ENCODE measurements around the gene KRTAP10-11.

DNA sequence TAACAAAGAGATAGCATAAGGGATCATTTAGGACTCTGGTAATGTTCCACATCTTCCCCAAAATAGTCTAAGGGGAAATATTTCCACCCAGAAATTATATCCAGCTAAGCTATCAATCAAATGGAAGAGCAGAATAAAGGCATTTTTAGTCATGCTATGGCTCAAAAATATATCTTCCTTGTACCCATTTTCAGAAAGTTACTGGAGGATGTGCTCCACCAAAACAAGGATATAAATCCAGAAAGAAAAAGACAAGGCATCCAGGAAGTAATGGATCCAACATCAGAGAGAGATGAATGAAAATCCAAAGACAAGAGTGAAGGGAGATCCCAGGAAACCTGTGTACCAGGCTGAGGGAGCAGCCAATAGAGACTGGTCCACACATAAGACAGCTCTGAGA, 37.0 kb upstream of the KRTAP10-11 start:
- no peak for TF ChIP-seq YY1 (IDR thresholded peaks at IDR 0.05; ENCODE audit: insufficient read depth, insufficient read length)
- TF ChIP-seq ZNF274 (IDR thresholded peaks at IDR 0.05; ENCODE audit: low read depth, low read length), result no peak
